ENCODE measurements around the gene SLC46A2. TPM values are rescaled to one million over a fixed set of nuclear protein-coding genes. Genes with fewer than 3 reads are reported as not detected.

Gene SLC46A2
- total and polyA plus RNA-seq, 2 of the 13 experiments (the other 11 are each of a cell fraction or from before 2014, with no cell fraction given) = not detected

- no peak for TF ChIP-seq ZNF646 (CRISPR knock-in tag; IDR thresholded peaks at IDR 0.05)
- no peak for TF ChIP-seq TCF7L2 (IDR thresholded peaks at IDR 0.05; ENCODE audit: low read depth, low read length)
- TF ChIP-seq ZBTB49 (CRISPR knock-in tag; IDR thresholded peaks at IDR 0.05; ENCODE audit: borderline replicate concordance) = no peak
- TF ChIP-seq NFE2L2 (IDR thresholded peaks at IDR 0.05; ENCODE audit: low read length) = no peak
- TF ChIP-seq SETDB1 (CRISPR knock-in tag; IDR thresholded peaks at IDR 0.05; ENCODE audit: borderline replicate concordance) = no peak
- no peak for TF ChIP-seq ZNF562 (CRISPR knock-in tag; IDR thresholded peaks at IDR 0.05; ENCODE audit: borderline replicate concordance)
- no peak for TF ChIP-seq MYPOP (CRISPR knock-in tag; IDR thresholded peaks at IDR 0.05)
- no peak for TF ChIP-seq ZNF407 (CRISPR knock-in tag; IDR thresholded peaks at IDR 0.05; ENCODE audit: not compliant biosample characterization)
- no peak for TF ChIP-seq AHR (CRISPR knock-in tag; IDR thresholded peaks at IDR 0.05)
- TF ChIP-seq ATF1 (CRISPR knock-in tag; IDR thresholded peaks at IDR 0.05) = no peak
These were observed 45.7 kb downstream of the SLC46A2 start (continued) for GRCh38 chr9:112844771-112845542.
